ENCODE measurements around the gene HSD17B1.

HSD17B1 gene

DNA sequence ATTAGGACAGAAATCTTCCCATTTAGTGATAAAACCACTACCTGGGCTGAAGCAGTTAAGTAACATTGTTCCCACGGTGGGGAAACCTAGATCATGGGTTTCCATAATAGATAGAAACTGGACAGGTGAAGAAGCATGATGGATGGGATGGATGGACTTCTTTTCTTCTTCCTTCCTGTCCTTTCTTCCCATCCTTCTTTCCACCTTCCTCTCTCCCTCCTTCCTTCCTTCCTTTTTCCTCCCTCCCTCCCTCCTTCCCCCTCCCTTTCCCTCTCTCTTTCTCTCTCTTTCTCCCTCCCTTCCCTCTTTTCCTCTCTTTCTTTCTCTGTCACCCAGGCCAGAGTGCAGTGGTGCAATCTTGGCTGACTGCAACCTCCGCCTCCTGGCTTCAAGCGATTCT is 21.7 kb downstream of the HSD17B1 start:
- Mint-ChIP-seq H3K4me3 (peak overlapping the region in 1 of 3 experiments; percentile 51), H3K27ac (no peak overlapping the region), H3K27me3 (ENCODE audit: low read depth) (no peaks in the 10 kb centered on the region), H3K36me3 (ENCODE audit: low read depth) (peaks cover 57% of the 10 kb centered on the region), H3K9me3 (no peaks in the 10 kb centered on the region), H3K4me1 (peaks cover 31% of the 10 kb centered on the region)
- TF ChIP-seq, protein P1, sequence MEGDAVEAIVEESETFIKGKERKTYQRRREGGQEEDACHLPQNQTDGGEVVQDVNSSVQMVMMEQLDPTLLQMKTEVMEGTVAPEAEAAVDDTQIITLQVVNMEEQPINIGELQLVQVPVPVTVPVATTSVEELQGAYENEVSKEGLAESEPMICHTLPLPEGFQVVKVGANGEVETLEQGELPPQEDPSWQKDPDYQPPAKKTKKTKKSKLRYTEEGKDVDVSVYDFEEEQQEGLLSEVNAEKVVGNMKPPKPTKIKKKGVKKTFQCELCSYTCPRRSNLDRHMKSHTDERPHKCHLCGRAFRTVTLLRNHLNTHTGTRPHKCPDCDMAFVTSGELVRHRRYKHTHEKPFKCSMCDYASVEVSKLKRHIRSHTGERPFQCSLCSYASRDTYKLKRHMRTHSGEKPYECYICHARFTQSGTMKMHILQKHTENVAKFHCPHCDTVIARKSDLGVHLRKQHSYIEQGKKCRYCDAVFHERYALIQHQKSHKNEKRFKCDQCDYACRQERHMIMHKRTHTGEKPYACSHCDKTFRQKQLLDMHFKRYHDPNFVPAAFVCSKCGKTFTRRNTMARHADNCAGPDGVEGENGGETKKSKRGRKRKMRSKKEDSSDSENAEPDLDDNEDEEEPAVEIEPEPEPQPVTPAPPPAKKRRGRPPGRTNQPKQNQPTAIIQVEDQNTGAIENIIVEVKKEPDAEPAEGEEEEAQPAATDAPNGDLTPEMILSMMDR (IDR thresholded peaks at IDR 0.05; ENCODE audit: unreplicated experiment in 3 of 3), result no peak

DNA sequence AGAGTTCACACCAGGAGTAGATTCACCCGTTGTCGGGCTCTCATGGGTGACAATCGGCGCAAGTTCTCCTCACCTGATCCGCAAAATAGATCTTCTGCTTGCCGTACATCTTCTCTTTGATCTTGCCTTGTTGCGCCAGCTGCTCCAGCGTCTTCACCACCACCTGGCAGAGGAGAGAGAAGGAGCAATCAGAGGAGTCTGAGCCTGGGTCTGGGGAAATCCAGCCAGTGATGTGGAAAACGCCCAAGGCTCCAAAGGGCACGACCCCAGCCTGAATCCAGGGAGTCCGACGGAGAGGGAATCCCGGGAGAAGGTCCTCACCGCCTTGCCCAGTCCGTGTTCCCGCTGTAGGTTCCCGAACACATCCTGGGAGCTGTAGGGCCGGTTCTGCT is 24.4 kb downstream of the HSD17B1 start:
- TF ChIP-seq, protein P1 (IDR thresholded peaks at IDR 0.05; ENCODE audit: unreplicated experiment in 3 of 3), result no peak
- H3K9me3 Mint-ChIP-seq, result no peaks in the 10 kb centered on the region
- peak overlapping the region; percentile 5 to 88 (median 64) for H3K27ac Mint-ChIP-seq
- peaks cover 33% of the 10 kb centered on the region for H3K36me3 Mint-ChIP-seq (ENCODE audit: low read depth)
- H3K4me1 Mint-ChIP-seq, result peaks cover 31% of the 10 kb centered on the region
- peak overlapping the region; percentile 98 to 99 (median 98) for H3K4me3 Mint-ChIP-seq
- peaks cover 3% of the 10 kb centered on the region for H3K27me3 Mint-ChIP-seq (ENCODE audit: low read depth)

DNA sequence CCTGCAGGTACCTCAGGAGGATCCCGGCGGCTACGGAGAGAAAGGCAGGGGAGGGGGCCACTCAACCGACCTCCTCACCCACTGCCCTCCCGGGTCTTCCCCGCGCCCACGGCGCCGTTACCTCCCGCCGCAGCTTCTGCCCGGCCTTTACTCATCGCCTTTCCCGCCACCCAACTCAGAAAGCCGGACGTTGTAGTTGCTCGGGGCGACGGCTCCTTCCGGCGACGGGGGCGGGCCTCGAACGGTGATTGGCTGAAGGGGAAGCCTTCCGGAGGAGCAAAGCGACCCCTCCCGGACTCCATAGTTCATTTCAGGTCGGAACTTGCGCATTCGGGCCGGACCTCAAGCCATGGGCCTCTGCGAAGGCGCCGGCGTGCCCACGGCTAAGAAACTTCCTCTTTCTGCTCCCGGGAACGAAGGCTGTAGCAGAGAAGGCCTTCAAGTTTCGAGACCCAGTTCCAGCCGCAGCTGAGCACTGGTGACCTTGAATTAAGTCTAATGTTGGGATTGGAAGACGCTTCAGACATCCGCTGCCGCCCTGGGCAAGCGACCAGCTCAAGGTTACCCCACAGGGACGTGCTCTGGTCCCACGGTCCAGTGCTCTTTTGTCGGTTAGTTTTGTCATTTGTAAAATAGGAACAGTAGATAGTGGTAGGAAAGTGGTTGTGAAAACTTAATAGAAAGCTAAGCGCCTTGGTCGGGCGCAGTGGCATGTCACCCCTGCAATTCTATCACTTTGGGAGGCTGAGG is 25.0 kb downstream of the HSD17B1 start, which contains the start of gene PSMC3IP:
TSS of gene PSMC3IP (minus strand) at position 198 of the 750 bp plus-strand sequence. CDS start at position 155, 43 bp downstream.
- peaks cover 32% of the 10 kb centered on the region for H3K36me3 Mint-ChIP-seq (ENCODE audit: low read depth)
- H3K27me3 Mint-ChIP-seq (ENCODE audit: low read depth), result peaks cover 3% of the 10 kb centered on the region
- H3K4me3 Mint-ChIP-seq, result peak within 1 kb of the TSS; percentile 98 to 99 (median 98)
- peak within 1 kb of the TSS; percentile 87 to 96 (median 88) for H3K27ac Mint-ChIP-seq
- peaks cover 31% of the 10 kb centered on the region for H3K4me1 Mint-ChIP-seq
- TF ChIP-seq, protein P1 (IDR thresholded peaks at IDR 0.05; ENCODE audit: unreplicated experiment in 3 of 3), result peak in 1 of 3 experiments; percentile 26
- H3K9me3 Mint-ChIP-seq, result no peaks in the 10 kb centered on the region

DNA sequence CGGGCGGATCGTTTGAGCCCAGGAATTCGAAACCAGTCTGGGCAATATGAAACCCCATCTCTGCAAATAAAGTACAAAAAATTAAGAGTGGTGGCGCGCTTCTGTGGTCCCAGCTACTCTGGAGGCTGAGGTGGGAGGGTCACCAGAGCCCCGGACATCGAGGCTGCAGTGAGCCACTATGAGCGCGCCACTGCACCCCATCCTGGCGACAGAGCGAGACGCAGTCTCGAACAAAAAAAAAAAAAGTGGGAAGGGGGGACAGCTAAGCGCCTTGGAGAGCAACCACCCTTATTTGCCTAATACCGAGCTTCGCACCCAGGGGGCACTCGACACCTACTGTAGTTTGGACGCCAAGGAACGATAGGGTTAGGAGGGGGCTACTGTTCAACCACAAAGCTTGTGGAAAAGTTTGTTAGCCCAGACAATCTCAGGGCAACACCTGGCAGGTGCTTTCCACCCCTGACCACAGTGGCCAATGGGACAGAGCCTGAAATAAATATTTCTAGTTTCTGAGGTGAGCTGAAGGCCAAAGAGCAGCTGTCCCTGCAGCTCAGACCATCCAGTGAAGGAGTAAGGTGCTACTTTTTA is 25.7 kb downstream of the HSD17B1 start:
- Mint-ChIP-seq H3K4me1 (peaks cover 31% of the 10 kb centered on the region), H3K9me3 (no peaks in the 10 kb centered on the region), H3K27me3 (ENCODE audit: low read depth) (peaks cover 3% of the 10 kb centered on the region), H3K4me3 (peak overlapping the region; percentile 98 to 99 (median 98)), H3K27ac (peak overlapping the region; percentile 87 to 96 (median 88)), H3K36me3 (ENCODE audit: low read depth) (peaks cover 32% of the 10 kb centered on the region)
- TF ChIP-seq, protein P1 (IDR thresholded peaks at IDR 0.05; ENCODE audit: unreplicated experiment in 3 of 3), result peak; percentile 74 to 75 (median 75)

DNA sequence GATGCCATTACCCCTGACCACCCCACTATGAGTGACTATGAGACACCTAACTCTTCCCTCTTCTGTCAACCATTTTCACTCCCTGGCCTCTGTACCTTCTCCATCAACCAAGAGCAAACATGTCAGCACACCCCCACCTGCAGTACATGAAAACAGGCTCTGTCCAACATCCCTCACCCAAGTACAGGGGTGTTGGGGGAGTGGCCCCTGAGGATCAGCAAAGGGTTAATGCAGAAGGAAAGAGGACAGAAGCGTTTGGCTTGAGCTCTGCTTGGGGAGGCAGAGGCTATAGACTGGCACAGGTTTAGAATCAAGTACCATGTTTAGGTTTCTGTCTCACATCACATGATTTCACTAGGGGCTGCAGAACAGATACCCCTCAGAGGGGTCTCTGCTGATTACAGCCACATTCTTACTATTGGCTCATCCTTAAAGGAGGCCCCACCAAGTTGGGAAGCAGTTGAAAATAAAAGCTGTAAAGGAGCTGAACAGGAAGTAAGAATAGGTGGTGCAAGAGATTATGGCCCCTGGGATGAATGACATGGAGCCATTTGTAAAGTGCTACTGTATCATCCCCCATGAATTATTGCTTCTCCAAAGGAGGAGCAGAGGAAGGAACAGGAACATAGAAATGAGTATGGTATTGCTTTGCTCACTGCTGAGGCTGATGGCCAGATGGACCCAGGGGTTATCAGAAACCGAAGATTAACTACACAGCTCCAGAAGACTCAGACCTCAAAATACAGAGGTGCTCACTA is 27.2 kb downstream of the HSD17B1 start:
- H3K9me3 Mint-ChIP-seq, result no peaks in the 10 kb centered on the region
- TF ChIP-seq, protein P1 (IDR thresholded peaks at IDR 0.05; ENCODE audit: unreplicated experiment in 3 of 3), result no peak
- H3K27ac Mint-ChIP-seq, result peak overlapping the region in 1 of 3 experiments; percentile 8
- H3K27me3 Mint-ChIP-seq (ENCODE audit: low read depth), result peaks cover 3% of the 10 kb centered on the region
- peak overlapping the region; percentile 57 to 78 (median 69) for H3K4me3 Mint-ChIP-seq
- peaks cover 31% of the 10 kb centered on the region for H3K36me3 Mint-ChIP-seq (ENCODE audit: low read depth)
- peaks cover 31% of the 10 kb centered on the region for H3K4me1 Mint-ChIP-seq

Measured in nephron (organoid).